Left ventricle myocardium inferior (tissue), 1 donor: ENCODE data around the gene USP8. TPM values are rescaled to one million over a fixed set of nuclear protein-coding genes. Genes with fewer than 3 reads are reported as not detected.
A peak's percentile ranks its signal among the peaks of the same experiment; 100 is the strongest.
"Not testable (repeated sequence)": the region's sequence is repeated elsewhere in the genome, so short reads cannot be mapped to it uniquely, and the experiment has no call there.

ENCODE experiments used
- DNase-seq: peaks from one replicate; pipeline ENCODE4 v3.0.0-alpha.2; 2020
- H3K27ac ChIP-seq: fragments of 200-600 bp; replicated peaks from 2 replicates; pipeline ENCODE4 v1.8.0; 2021
- H3K27me3 ChIP-seq: fragments of 200-600 bp; 2 replicates; pipeline ENCODE4 v1.8.0; 2021; ENCODE audit warnings: low read depth
- H3K36me3 ChIP-seq: fragments of 200-600 bp; 2 replicates; pipeline ENCODE4 v1.8.0; 2021
- H3K4me1 ChIP-seq: fragments of 200-600 bp; 2 replicates; pipeline ENCODE4 v1.8.0; 2021
- H3K4me3 ChIP-seq: fragments of 200-600 bp; 2 replicates; pipeline ENCODE4 v1.8.0; 2021; ENCODE audit warnings: mild to moderate bottlenecking, moderate library complexity
- H3K9me3 ChIP-seq: fragments of 200-600 bp; replicated peaks from 2 replicates; pipeline ENCODE4 v1.8.0; 2021
- CTCF ChIP-seq: fragments of 200-600 bp; IDR thresholded peaks from 2 replicates; pipeline ENCODE4 v1.8.0; 2021; ENCODE audit warnings: antibody characterized with exemption, mild to moderate bottlenecking, borderline replicate concordance
- intact Hi-C: fragments of 100-400 bp; cut with micrococcal nuclease; formaldehyde crosslinking; loops from one replicate; pipeline ENCODE4 v1.11.0; 2022
- long read RNA-seq: library from polyadenylated mRNA; unstranded; transcript quantifications from one replicate; pipeline ENCODE4 v2.0.0, GENCODE V29; 2021
- total RNA-seq: library from RNA; stranded (reverse); fragmentation: NEBNext Ultra II Directional; extraction: Animal tissue kit (Norgen Biotek cat#: 25700); gene quantifications from one replicate; pipeline ENCODE4 v1.2.1, GENCODE V29; 2021
- donor health status: DM: no; HTN: yes; CAD: no; lungs with severe emphysema.

The USP8 gene
- total RNA-seq: 43.9 TPM
- long read RNA-seq, full-length matches to known transcripts: 24 of 50 reads
- long read RNA-seq, partial matches to known transcripts: 7 of 50 reads
- long read RNA-seq, other reads (novel, unspliced or antisense): 19 of 50 reads

GRCh38 chr15:50424066-50424890, at the start of gene USP8:
Gene USP8 (plus strand): TSS chr15:50424405. CDS start chr15:50439074, 14,669 bp downstream.
- no peaks in the 10 kb centered on the region for H3K36me3 ChIP-seq
- peaks cover 35% of the 10 kb centered on the region for H3K4me1 ChIP-seq
- no peaks in the 10 kb centered on the region for H3K9me3 ChIP-seq
- peak within 1 kb of the TSS; percentile 73 for H3K4me3 ChIP-seq
- peak; percentile 96 for DNase-seq
- H3K27me3 ChIP-seq: no peaks in the 10 kb centered on the region
- peak within 1 kb of the TSS; percentile 89 for H3K27ac ChIP-seq
- no peak for TF ChIP-seq CTCF
- intact Hi-C loops: no loop called here

- no peaks in the 10 kb centered on the region for H3K9me3 ChIP-seq
- H3K4me1 ChIP-seq: no peaks in the 10 kb centered on the region
- H3K4me3 ChIP-seq: no peak overlapping the region
- TF ChIP-seq CTCF: no peak
- DNase-seq: no peak
- intact Hi-C loops: no loop called here
- H3K27me3 ChIP-seq: no peaks in the 10 kb centered on the region
- no peak overlapping the region for H3K27ac ChIP-seq
- H3K36me3 ChIP-seq: no peaks in the 10 kb centered on the region
These were observed 46.1 kb upstream of the USP8 start for GRCh38 chr15:50377867-50378751.

GRCh38 chr15:50378776-50379175, 45.4 kb upstream of the USP8 start:
- H3K9me3 ChIP-seq: no peaks in the 10 kb centered on the region
- no peak overlapping the region for H3K27ac ChIP-seq
- H3K4me3 ChIP-seq: no peak overlapping the region
- DNase-seq: no peak
- no peaks in the 10 kb centered on the region for H3K36me3 ChIP-seq
- intact Hi-C loops: no loop called here
- H3K27me3 ChIP-seq: no peaks in the 10 kb centered on the region
- H3K4me1 ChIP-seq: no peaks in the 10 kb centered on the region
- TF ChIP-seq CTCF: no peak

- H3K27me3 ChIP-seq, H3K4me3 ChIP-seq, DNase-seq, intact Hi-C loops, H3K27ac ChIP-seq, H3K9me3 ChIP-seq, H3K36me3 ChIP-seq, H3K4me1 ChIP-seq: not testable (repeated sequence)
These were observed 44.8 kb upstream of the USP8 start for GRCh38 chr15:50379413-50379812.

- Histone ChIP-seq H3K9me3 (no peaks in the 10 kb centered on the region), H3K27me3 (no peaks in the 10 kb centered on the region), H3K27ac (no peak overlapping the region), H3K36me3 (no peaks in the 10 kb centered on the region), H3K4me3 (no peak overlapping the region), H3K4me1 (no peaks in the 10 kb centered on the region)
- TF ChIP-seq CTCF: no peak
- no peak for DNase-seq
- intact Hi-C loops: no loop called here
These were observed 44.1 kb upstream of the USP8 start for GRCh38 chr15:50380089-50380488.

GRCh38 chr15:50381438-50381837, 42.8 kb upstream of the USP8 start:
- intact Hi-C loops: no loop called here
- Histone ChIP-seq H3K36me3 (no peaks in the 10 kb centered on the region), H3K9me3 (no peaks in the 10 kb centered on the region), H3K27me3 (no peaks in the 10 kb centered on the region), H3K4me1 (no peaks in the 10 kb centered on the region), H3K4me3 (no peak overlapping the region), H3K27ac (no peak overlapping the region)
- DNase-seq: no peak
- TF ChIP-seq CTCF: no peak

- H3K9me3 ChIP-seq, H3K36me3 ChIP-seq, H3K4me1 ChIP-seq, H3K27ac ChIP-seq, H3K27me3 ChIP-seq, intact Hi-C loops, H3K4me3 ChIP-seq, DNase-seq: not testable (repeated sequence)
These were observed 41.8 kb upstream of the USP8 start for GRCh38 chr15:50382408-50382807.
